H9 (cell line): ENCODE results near the gene ARHGAP10. TPM values are rescaled to one million over a fixed set of nuclear protein-coding genes. Genes with fewer than 3 reads are reported as not detected.

Source experiments
- DNase-seq: peaks from one replicate; pipeline ENCODE4 v3.0.0-alpha.2; 2017
- H2AFZ ChIP-seq: one replicate; pipeline ENCODE4 v1.6.1; 2013; ENCODE audit warnings: mild to moderate bottlenecking, low read length, control low read depth, moderate library complexity
- H2AK5ac ChIP-seq: 2 replicates; pipeline ENCODE4 v1.6.1; 2013; ENCODE audit warnings: low read length, control low read depth, mixed read lengths; ENCODE audit not compliant: insufficient read length
- H2BK120ac ChIP-seq: one replicate; pipeline ENCODE4 v1.6.1; 2013; ENCODE audit warnings: low read depth, mild to moderate bottlenecking, low read length, control low read depth, inconsistent platforms; ENCODE audit not compliant: poor library complexity, severe bottlenecking
- H2BK12ac ChIP-seq: 2 replicates; pipeline ENCODE4 v1.6.1; 2013; ENCODE audit warnings: low read length, control low read depth, mixed read lengths, low read depth; ENCODE audit not compliant: insufficient read length
- H2BK15ac ChIP-seq: 2 replicates; pipeline ENCODE4 v1.6.1; 2013; ENCODE audit warnings: low read depth, low read length, control low read depth
- H2BK20ac ChIP-seq: one replicate; pipeline ENCODE4 v1.6.1; 2013; ENCODE audit warnings: low read depth, mild to moderate bottlenecking, low read length, control low read depth, inconsistent platforms; ENCODE audit not compliant: poor library complexity, severe bottlenecking
- H2BK5ac ChIP-seq: 2 replicates; pipeline ENCODE4 v1.6.1; 2013; ENCODE audit warnings: low read length, control low read depth, mixed read lengths; ENCODE audit not compliant: insufficient read length
- H3K14ac ChIP-seq: 2 replicates; pipeline ENCODE4 v1.6.1; 2013; ENCODE audit warnings: low read length, control low read depth; ENCODE audit not compliant: insufficient read depth
- H3K18ac ChIP-seq: 2 replicates; pipeline ENCODE4 v1.6.1; 2013; ENCODE audit warnings: low read depth, mild to moderate bottlenecking, mixed read lengths, low read length, control low read depth; ENCODE audit not compliant: insufficient read length
- H3K23ac ChIP-seq: 2 replicates; pipeline ENCODE4 v1.6.1; 2013; ENCODE audit warnings: low read length, control low read depth, mixed read lengths, low read depth; ENCODE audit not compliant: insufficient read length
- H3K23me2 ChIP-seq: 2 replicates; pipeline ENCODE4 v1.6.1; 2013; ENCODE audit warnings: low read depth, mild to moderate bottlenecking, mixed read lengths, low read length, control low read depth; ENCODE audit not compliant: insufficient read length, poor library complexity, severe bottlenecking
- H3K27ac ChIP-seq: 2 replicates; pipeline ENCODE4 v1.5.1; 2013; ENCODE audit warnings: low read length, control low read depth, mixed read lengths, low read depth; ENCODE audit not compliant: insufficient read length
- H3K27me3 ChIP-seq: 2 replicates; pipeline ENCODE4 v1.6.1; 2013; ENCODE audit warnings: low read length, control low read depth, inconsistent platforms; ENCODE audit not compliant: insufficient read depth
- H3K4ac ChIP-seq: 2 replicates; pipeline ENCODE4 v1.6.1; 2013; ENCODE audit warnings: low read depth, mild to moderate bottlenecking, control low read depth, inconsistent platforms, low read length, moderate library complexity
- H3K4me1 ChIP-seq: 2 replicates; pipeline ENCODE4 v1.6.1; 2013; ENCODE audit warnings: low read length, control low read depth, inconsistent platforms; ENCODE audit not compliant: insufficient read depth
- H3K4me2 ChIP-seq: 2 replicates; pipeline ENCODE4 v1.6.1; 2013; ENCODE audit warnings: low read length, control low read depth, mixed read lengths; ENCODE audit not compliant: insufficient read length, insufficient read depth
- H3K56ac ChIP-seq: 2 replicates; pipeline ENCODE4 v1.6.1; 2013; ENCODE audit warnings: low read depth, mild to moderate bottlenecking, mixed read lengths, low read length, control low read depth; ENCODE audit not compliant: insufficient read length
- H3K79me1 ChIP-seq: 2 replicates; pipeline ENCODE4 v1.6.1; 2013; ENCODE audit warnings: low read depth, mild to moderate bottlenecking, moderate library complexity, low read length, control low read depth, inconsistent platforms; ENCODE audit not compliant: insufficient read depth, poor library complexity, severe bottlenecking
- H3K79me2 ChIP-seq: 2 replicates; pipeline ENCODE4 v1.6.1; 2013; ENCODE audit warnings: low read length, control low read depth, inconsistent platforms; ENCODE audit not compliant: insufficient read depth
- H3K9ac ChIP-seq: 2 replicates; pipeline ENCODE4 v1.6.1; 2013; ENCODE audit warnings: low read length, control low read depth, mixed read lengths; ENCODE audit not compliant: insufficient read length; ENCODE audit errors: extremely low read depth
- H3K9me3 ChIP-seq: one replicate; pipeline ENCODE4 v1.6.1; 2013; ENCODE audit warnings: low read depth, low read length, inconsistent platforms; ENCODE audit not compliant: control insufficient read depth
- H3T11ph ChIP-seq: one replicate; pipeline ENCODE4 v1.6.1; 2013; ENCODE audit warnings: mild to moderate bottlenecking, low read length, control low read depth, inconsistent platforms
- H4K20me1 ChIP-seq: one replicate; pipeline ENCODE4 v1.6.1; 2013; ENCODE audit not compliant: control insufficient read depth, insufficient read length, insufficient read depth
- H4K5ac ChIP-seq: 2 replicates; pipeline ENCODE4 v1.6.1; 2013; ENCODE audit warnings: low read depth, mild to moderate bottlenecking, mixed read lengths, low read length, control low read depth; ENCODE audit not compliant: insufficient read length
- H4K8ac ChIP-seq: replicated peaks from 2 replicates; pipeline ENCODE4 v1.6.1; 2013; ENCODE audit warnings: low read length, control low read depth, mixed read lengths, low read depth; ENCODE audit not compliant: insufficient read length
- H4K91ac ChIP-seq: 2 replicates; pipeline ENCODE4 v1.6.1; 2013; ENCODE audit warnings: low read depth, mild to moderate bottlenecking, moderate library complexity, mixed read lengths, low read length, control low read depth; ENCODE audit not compliant: insufficient read length
- H3K27ac Mint-ChIP-seq, 3 experiments: 2 replicates in 2 of 3; 3 replicates in 1 of 3; pipeline ENCODE4 v1.8.0; 2020 to 2021; ENCODE audit warnings: mixed read lengths in 3 of 3, mild to moderate bottlenecking in 1 of 3, moderate library complexity in 1 of 3
- H3K27me3 Mint-ChIP-seq: 2 replicates; pipeline ENCODE4 v1.8.0; 2021; ENCODE audit warnings: low read depth, mild to moderate bottlenecking, moderate library complexity, mixed read lengths
- H3K36me3 Mint-ChIP-seq, 3 experiments: 2 replicates in 2 of 3; 3 replicates in 1 of 3; pipeline ENCODE4 v1.8.0; 2020 to 2021; ENCODE audit warnings: low read depth in 3 of 3, mixed read lengths in 3 of 3; ENCODE audit not compliant: insufficient read depth in 1 of 3
- H3K4me1 Mint-ChIP-seq, 2 experiments: 2 replicates each; pipeline ENCODE4 v1.8.0; 2020; ENCODE audit warnings: mixed read lengths in 2 of 2
- H3K4me3 Mint-ChIP-seq, 2 experiments: 2 replicates in 1 of 2; 3 replicates in 1 of 2; pipeline ENCODE4 v1.8.0; 2020 to 2021; ENCODE audit warnings: mild to moderate bottlenecking in 2 of 2, mixed read lengths in 2 of 2, moderate library complexity in 1 of 2
- H3K9me3 Mint-ChIP-seq, 2 experiments: 2 replicates in 1 of 2; 3 replicates in 1 of 2; pipeline ENCODE4 v1.8.0; 2020; ENCODE audit warnings: mild to moderate bottlenecking in 2 of 2, mixed read lengths in 2 of 2, moderate library complexity in 1 of 2
- CTCF ChIP-seq: fragments of 200-600 bp; sonication (generic); conservative IDR thresholded peaks from 3 replicates; pipeline ENCODE4 v1.8.0; 2021; ENCODE audit warnings: antibody characterized with exemption, mild to moderate bottlenecking
- WGBS: extraction: QIAGEN DNeasy Blood & Tissue Kit; methylation state at CpG from one replicate; pipeline ENCODE4 v1.1.7; 2013; ENCODE audit warnings: missing lambda C conversion rate, low lambda C conversion rate, mixed read lengths; ENCODE audit not compliant: insufficient read length; ENCODE audit errors: extremely low coverage; 5-methylcytosine and 5-hydroxymethylcytosine counted together
- total RNA-seq: library from RNA; stranded (reverse); gene quantifications from 2 replicates; pipeline ENCODE4 v1.2.1, GENCODE V29; 2021

ARHGAP10 gene
- total RNA-seq, 1 experiment from 2014 or later, result 7.8 TPM

DNA sequence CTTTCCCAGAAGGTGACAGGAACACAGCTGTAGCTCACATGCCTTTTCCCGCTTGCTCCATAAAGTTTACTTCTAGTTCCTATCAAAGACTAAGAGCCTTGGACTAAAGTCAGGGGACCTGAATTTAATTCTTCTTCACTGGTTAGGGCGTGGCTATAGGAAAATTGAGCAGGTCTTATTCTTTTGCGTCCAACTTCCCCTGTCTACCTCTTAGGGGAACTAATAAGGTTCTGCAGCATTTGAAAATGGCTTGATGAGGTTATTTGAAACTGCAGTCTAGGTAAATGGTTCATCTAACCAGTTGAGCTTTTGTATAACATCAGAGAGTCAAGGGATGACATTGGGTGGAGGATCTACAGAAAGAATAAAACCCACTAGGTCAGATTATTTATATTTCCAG lies 2.6 kb downstream of the ARHGAP10 start:
- Histone ChIP-seq H3K23ac (no peak overlapping the region), H3K14ac (no peak overlapping the region), H3K9me3 (no peaks in the 10 kb centered on the region), H4K91ac (no peak overlapping the region), H2BK120ac (no peak overlapping the region), H2AFZ (no peak overlapping the region), H3K27me3 (peaks cover 7% of the 10 kb centered on the region; the same call in 1 of the 2 replicates), H3K4ac (no peak overlapping the region), H3K79me2 (no peaks in the 10 kb centered on the region), H4K20me1 (no peaks in the 10 kb centered on the region), H4K5ac (no peak overlapping the region), H3K23me2 (peaks cover 19% of the 10 kb centered on the region), H3K79me1 (no peaks in the 10 kb centered on the region), H4K8ac (no peak overlapping the region), H2BK15ac (no peak overlapping the region), H3K9ac (no peak overlapping the region), H3K27ac (no peak overlapping the region), H2BK5ac (no peak overlapping the region), H3K4me1 (peaks cover 4% of the 10 kb centered on the region; the same call in 1 of the 2 replicates), H3K18ac (no peak overlapping the region), H3K56ac (no peak overlapping the region), H3T11ph (no peak overlapping the region), H2BK12ac (no peak overlapping the region), H3K4me2 (no peak overlapping the region), H2AK5ac (no peak overlapping the region), H2BK20ac (no peak overlapping the region)
- Mint-ChIP-seq H3K27me3 (peaks cover 64% of the 10 kb centered on the region), H3K27ac (no peak overlapping the region), H3K4me1 (peaks cover 49 to 57% of the 10 kb centered on the region in 2 experiments), H3K4me3 (no peak overlapping the region), H3K36me3 (no peaks in the 10 kb centered on the region; a peak in 1 of 7 replicates), H3K9me3 (no peaks in the 10 kb centered on the region)
- WGBS, result no CpG with 5 or more reads among the region's 3 CpGs
- no peak for TF ChIP-seq CTCF
- DNase-seq, result no peak
